ENCODE results near the gene FOXJ3.

Gene FOXJ3

GRCh38 chr1:42311138-42311537 lies 23.9 kb downstream of the FOXJ3 start:
- Histone ChIP-seq H3K36me3 (ENCODE audit: insufficient read depth, low read length) (no peaks in the 10 kb centered on the region), H3K9ac (ENCODE audit: low read depth, low read length) (no peak overlapping the region), H3K4me1 (ENCODE audit: insufficient read depth, low read length) (peaks cover 6% of the 10 kb centered on the region), H3K9me3 (ENCODE audit: control insufficient read depth, insufficient read depth, low read length) (no peaks in the 10 kb centered on the region)

- no peak overlapping the region for H3K9ac ChIP-seq (ENCODE audit: low read depth, low read length)
- no peaks in the 10 kb centered on the region for H3K9me3 ChIP-seq (ENCODE audit: control insufficient read depth, insufficient read depth, low read length)
- no peaks in the 10 kb centered on the region for H3K36me3 ChIP-seq (ENCODE audit: insufficient read depth, low read length)
- H3K4me1 ChIP-seq (ENCODE audit: insufficient read depth, low read length) = no peaks in the 10 kb centered on the region
Observed at GRCh38 chr1:42306977-42307376, 28.1 kb downstream of the FOXJ3 start.

GRCh38 chr1:42305639-42306038 lies 29.4 kb downstream of the FOXJ3 start:
- no peaks in the 10 kb centered on the region for H3K36me3 ChIP-seq (ENCODE audit: insufficient read depth, low read length)
- H3K9ac ChIP-seq (ENCODE audit: low read depth, low read length) = no peak overlapping the region
- no peaks in the 10 kb centered on the region for H3K9me3 ChIP-seq (ENCODE audit: control insufficient read depth, insufficient read depth, low read length)
- H3K4me1 ChIP-seq (ENCODE audit: insufficient read depth, low read length) = no peaks in the 10 kb centered on the region

GRCh38 chr1:42302034-42302433 lies 33.0 kb downstream of the FOXJ3 start:
- no peaks in the 10 kb centered on the region for H3K36me3 ChIP-seq (ENCODE audit: insufficient read depth, low read length)
- no peaks in the 10 kb centered on the region for H3K9me3 ChIP-seq (ENCODE audit: control insufficient read depth, insufficient read depth, low read length)
- no peak overlapping the region for H3K9ac ChIP-seq (ENCODE audit: low read depth, low read length)
- no peaks in the 10 kb centered on the region for H3K4me1 ChIP-seq (ENCODE audit: insufficient read depth, low read length)

- Histone ChIP-seq H3K36me3 (ENCODE audit: insufficient read depth, low read length) (no peaks in the 10 kb centered on the region), H3K9ac (ENCODE audit: low read depth, low read length) (no peak overlapping the region), H3K4me1 (ENCODE audit: insufficient read depth, low read length) (no peaks in the 10 kb centered on the region), H3K9me3 (ENCODE audit: control insufficient read depth, insufficient read depth, low read length) (0 out of 2 replicates have a peak, but pooled peaks cover 2% of the 10 kb centered on the region)
Observed at GRCh38 chr1:42298520-42298919, 36.5 kb downstream of the FOXJ3 start.

- Histone ChIP-seq H3K9me3 (ENCODE audit: control insufficient read depth, insufficient read depth, low read length) (0 out of 2 replicates have a peak, but pooled peaks cover 2% of the 10 kb centered on the region), H3K36me3 (ENCODE audit: insufficient read depth, low read length) (no peaks in the 10 kb centered on the region), H3K9ac (ENCODE audit: low read depth, low read length) (no peak overlapping the region), H3K4me1 (ENCODE audit: insufficient read depth, low read length) (no peaks in the 10 kb centered on the region)
Observed at GRCh38 chr1:42295816-42296215, 39.2 kb downstream of the FOXJ3 start.

GRCh38 chr1:42290130-42290529 lies 44.9 kb downstream of the FOXJ3 start:
- H3K4me1 ChIP-seq (ENCODE audit: insufficient read depth, low read length) = no peaks in the 10 kb centered on the region
- no peaks in the 10 kb centered on the region for H3K9me3 ChIP-seq (ENCODE audit: control insufficient read depth, insufficient read depth, low read length)
- H3K9ac ChIP-seq (ENCODE audit: low read depth, low read length) = no peak overlapping the region
- no peaks in the 10 kb centered on the region for H3K36me3 ChIP-seq (ENCODE audit: insufficient read depth, low read length)

GRCh38 chr1:42288311-42288985 lies 46.6 kb downstream of the FOXJ3 start:
- Histone ChIP-seq H3K9ac (ENCODE audit: low read depth, low read length) (no peak overlapping the region), H3K36me3 (ENCODE audit: insufficient read depth, low read length) (no peaks in the 10 kb centered on the region), H3K9me3 (ENCODE audit: control insufficient read depth, insufficient read depth, low read length) (no peaks in the 10 kb centered on the region), H3K4me1 (ENCODE audit: insufficient read depth, low read length) (no peaks in the 10 kb centered on the region)

- H3K9me3 ChIP-seq (ENCODE audit: control insufficient read depth, insufficient read depth, low read length) = no peaks in the 10 kb centered on the region
- no peaks in the 10 kb centered on the region; the same call in 1 of the 2 replicates for H3K36me3 ChIP-seq (ENCODE audit: insufficient read depth, low read length)
- no peak overlapping the region for H3K9ac ChIP-seq (ENCODE audit: low read depth, low read length)
- H3K4me1 ChIP-seq (ENCODE audit: insufficient read depth, low read length) = peaks cover 14% of the 10 kb centered on the region; the same call in 1 of the 2 replicates
Observed at GRCh38 chr1:42282867-42283583, 52.0 kb downstream of the FOXJ3 start.

- Histone ChIP-seq H3K36me3 (ENCODE audit: insufficient read depth, low read length) (no peaks in the 10 kb centered on the region; the same call in 1 of the 2 replicates), H3K9ac (ENCODE audit: low read depth, low read length) (no peak overlapping the region), H3K9me3 (ENCODE audit: control insufficient read depth, insufficient read depth, low read length) (no peaks in the 10 kb centered on the region), H3K4me1 (ENCODE audit: insufficient read depth, low read length) (peaks cover 14% of the 10 kb centered on the region; the same call in 1 of the 2 replicates)
Observed at GRCh38 chr1:42282024-42282579, 52.9 kb downstream of the FOXJ3 start.

GRCh38 chr1:42280821-42281220 lies 54.2 kb downstream of the FOXJ3 start:
- Histone ChIP-seq H3K9ac (ENCODE audit: low read depth, low read length) (no peak overlapping the region), H3K4me1 (ENCODE audit: insufficient read depth, low read length) (peaks cover 14% of the 10 kb centered on the region; the same call in 1 of the 2 replicates), H3K36me3 (ENCODE audit: insufficient read depth, low read length) (no peaks in the 10 kb centered on the region; the same call in 1 of the 2 replicates), H3K9me3 (ENCODE audit: control insufficient read depth, insufficient read depth, low read length) (no peaks in the 10 kb centered on the region)

GRCh38 chr1:42279055-42279454 lies 56.0 kb downstream of the FOXJ3 start:
- H3K9me3 ChIP-seq (ENCODE audit: control insufficient read depth, insufficient read depth, low read length) = no peaks in the 10 kb centered on the region
- no peak overlapping the region for H3K9ac ChIP-seq (ENCODE audit: low read depth, low read length)
- H3K36me3 ChIP-seq (ENCODE audit: insufficient read depth, low read length) = no peaks in the 10 kb centered on the region; the same call in 1 of the 2 replicates
- H3K4me1 ChIP-seq (ENCODE audit: insufficient read depth, low read length) = peaks cover 14% of the 10 kb centered on the region; the same call in 1 of the 2 replicates

GRCh38 chr1:42272920-42273319 lies 62.1 kb downstream of the FOXJ3 start:
- Histone ChIP-seq H3K9me3 (ENCODE audit: control insufficient read depth, insufficient read depth, low read length) (no peaks in the 10 kb centered on the region), H3K9ac (ENCODE audit: low read depth, low read length) (no peak overlapping the region), H3K4me1 (ENCODE audit: insufficient read depth, low read length) (no peaks in the 10 kb centered on the region), H3K36me3 (ENCODE audit: insufficient read depth, low read length) (no peaks in the 10 kb centered on the region; the same call in 1 of the 2 replicates)

- Histone ChIP-seq H3K36me3 (ENCODE audit: insufficient read depth, low read length) (no peaks in the 10 kb centered on the region; the same call in 1 of the 2 replicates), H3K9ac (ENCODE audit: low read depth, low read length) (no peak overlapping the region), H3K9me3 (ENCODE audit: control insufficient read depth, insufficient read depth, low read length) (no peaks in the 10 kb centered on the region), H3K4me1 (ENCODE audit: insufficient read depth, low read length) (no peaks in the 10 kb centered on the region)
Observed at GRCh38 chr1:42267904-42268303, 67.1 kb downstream of the FOXJ3 start.
